DMS153 treated with DMSO at 0.1 percent for 48 hours (cell line): ENCODE data around the gene PSORS1C2.

Experiments
- DNase-seq: peaks from one replicate; lab custom pipeline; 2025; ENCODE audit not compliant: unreplicated experiment; lab: John Stamatoyannopoulos, UW

The PSORS1C2 gene

DNA sequence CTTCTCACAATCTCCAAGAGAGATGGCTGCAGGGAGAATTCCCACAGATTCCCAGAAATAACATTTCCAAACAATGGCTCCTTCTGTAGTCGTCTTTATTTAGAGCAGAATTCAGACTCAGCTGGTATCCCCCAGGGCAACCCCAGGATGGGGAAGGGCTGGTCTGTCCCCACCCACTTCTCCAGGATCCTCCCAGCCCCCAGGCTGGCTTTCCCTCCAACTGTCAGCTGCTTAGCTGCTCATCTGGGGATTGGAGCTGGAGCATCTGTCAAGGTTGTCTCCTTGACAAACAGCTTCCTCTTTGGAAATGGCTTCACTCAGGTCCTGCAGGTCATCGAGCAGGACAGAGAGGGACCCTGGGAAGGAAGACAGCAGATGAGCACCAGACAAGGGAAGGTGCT is 3.5 kb upstream of the PSORS1C2 start:
- no peak for DNase-seq

DNA sequence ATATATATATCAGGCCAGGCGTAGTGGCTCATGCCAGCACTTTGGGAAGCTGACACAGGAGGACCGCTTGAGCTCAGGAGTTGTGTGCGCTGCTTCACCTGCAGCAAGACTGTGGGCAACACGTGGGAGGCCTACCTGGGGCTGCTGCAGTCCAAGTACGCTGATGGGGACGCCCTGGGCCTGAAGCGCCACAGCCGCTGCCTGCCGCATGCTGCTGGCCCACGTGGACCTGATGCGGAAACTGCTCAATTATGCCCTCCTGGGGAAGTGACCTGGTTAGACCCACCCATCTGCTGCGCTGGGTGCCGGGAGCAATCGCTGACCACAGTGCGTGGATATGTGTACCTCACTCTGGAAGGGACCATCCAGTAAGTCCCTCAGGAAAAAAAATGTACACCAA is 1.8 kb upstream of the PSORS1C2 start:
- no peak for DNase-seq

DNA sequence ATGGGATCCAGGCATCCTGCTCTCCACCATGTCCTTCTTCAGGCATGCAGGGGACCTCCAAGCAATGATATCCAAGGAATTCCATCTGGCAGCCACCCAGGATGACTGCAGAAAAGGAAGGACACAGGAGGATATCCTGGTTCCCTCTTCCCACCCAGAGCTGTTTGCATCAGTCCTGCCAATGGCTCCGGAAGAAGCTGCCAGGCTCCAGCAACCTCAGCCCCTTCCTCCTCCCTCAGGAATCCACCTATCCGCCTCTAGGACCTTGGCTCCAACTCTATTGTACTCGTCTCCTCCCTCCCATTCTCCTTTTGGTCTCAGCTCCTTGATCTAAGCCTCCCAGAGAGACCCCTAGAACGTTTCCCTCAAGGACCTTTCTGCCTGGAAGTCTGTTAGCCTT is 733 bp upstream of the PSORS1C2 start:
- DNase-seq, result no peak

DNA sequence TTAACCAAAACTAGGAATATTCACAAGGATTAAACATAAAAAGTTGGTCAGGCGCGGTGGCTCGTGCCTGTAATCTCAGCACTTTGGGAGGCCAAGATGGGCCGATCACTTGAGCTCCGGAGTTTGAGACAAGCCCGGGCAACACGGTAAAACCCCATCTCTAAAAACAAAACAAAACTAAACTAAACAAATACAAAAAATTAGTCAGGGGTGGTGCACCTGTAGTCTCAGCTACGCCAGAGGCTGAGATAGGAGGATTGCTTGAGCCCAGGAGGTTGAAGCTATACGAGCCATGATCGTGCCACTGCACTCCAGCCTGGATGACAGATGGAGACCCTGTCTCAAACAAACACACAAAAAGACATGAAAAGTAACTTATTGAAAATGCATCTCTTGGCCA is 3.2 kb downstream of the PSORS1C2 start:
- no peak for DNase-seq

DNA sequence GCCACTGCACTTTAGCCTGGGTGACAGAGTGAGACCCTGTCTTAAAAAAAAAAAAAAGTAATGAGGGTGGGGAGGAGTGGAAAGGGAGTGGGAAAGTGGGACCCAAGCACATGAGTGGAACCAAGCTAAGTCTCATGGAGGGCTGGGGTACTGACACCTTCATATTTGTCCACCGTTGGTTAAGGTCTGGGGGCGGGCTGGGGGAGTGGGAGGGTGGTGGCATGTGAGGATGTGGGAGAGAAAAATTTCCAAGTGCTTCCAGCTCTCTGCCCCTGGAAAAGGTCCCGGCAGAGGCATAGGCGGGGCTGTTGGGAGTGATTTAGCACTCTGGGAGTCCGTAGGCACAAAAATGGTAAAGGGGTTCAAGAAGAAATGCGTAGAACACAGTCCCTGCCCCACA is 6.1 kb downstream of the PSORS1C2 start:
- DNase-seq, result no peak

DNA sequence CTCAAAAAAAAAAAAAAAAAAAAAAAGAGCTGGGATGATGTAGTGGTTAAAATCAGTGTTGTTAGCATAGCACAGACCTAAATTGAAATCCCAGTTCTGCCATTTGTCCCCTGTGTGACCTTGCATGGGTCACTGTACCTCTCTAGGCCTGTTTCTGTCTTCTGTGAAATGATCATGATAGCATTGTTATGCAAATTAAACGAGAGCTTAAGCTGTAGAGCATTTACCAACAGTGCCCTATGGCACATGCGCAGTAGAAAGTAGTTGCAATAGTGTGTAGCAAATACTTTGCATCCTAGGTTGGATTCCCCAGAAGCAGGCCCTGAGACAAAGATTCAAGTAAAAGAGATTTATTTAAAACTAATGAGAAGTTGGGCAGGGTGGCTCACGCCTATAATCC is 7.3 kb downstream of the PSORS1C2 start:
- no peak for DNase-seq

DNA sequence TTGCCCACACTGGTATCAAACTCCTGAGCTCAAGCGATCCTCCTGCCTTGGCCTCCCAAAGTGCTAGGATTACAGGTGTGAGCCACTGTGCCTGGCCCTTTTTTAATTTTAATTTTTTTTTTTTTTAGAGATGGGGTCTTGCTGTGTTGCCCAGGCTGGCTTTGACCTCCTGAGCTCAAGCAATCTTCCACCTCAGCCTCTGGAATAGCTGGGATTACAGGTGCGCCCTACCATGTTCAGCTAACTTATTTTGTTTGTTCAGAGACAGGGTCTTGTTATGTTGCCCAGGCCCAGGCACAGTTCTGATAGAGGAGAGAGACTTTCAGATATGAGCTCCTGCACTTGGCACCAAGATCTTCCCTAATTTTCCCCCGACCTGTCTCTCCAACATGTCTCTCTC is 8.1 kb downstream of the PSORS1C2 start:
- no peak for DNase-seq

DNA sequence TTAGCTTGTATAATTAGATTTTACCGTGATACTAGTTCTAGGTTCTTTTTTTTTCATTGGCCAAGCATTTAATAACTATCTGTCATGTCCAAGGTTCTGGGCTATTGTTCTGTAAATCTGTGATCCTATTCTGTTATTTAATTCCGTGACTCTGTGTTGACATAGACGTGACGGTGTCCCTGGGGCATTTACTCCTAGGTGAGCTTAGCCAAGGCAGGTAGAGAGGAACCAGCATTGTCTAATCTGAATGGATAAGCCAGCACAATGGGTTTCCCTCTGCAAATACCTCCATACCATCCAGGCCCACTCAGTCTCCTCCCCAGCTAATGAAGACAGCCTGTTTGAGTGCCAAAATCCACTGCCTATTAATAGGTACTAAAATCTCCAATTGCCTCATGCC is 9.7 kb downstream of the PSORS1C2 start:
- no peak for DNase-seq

DNA sequence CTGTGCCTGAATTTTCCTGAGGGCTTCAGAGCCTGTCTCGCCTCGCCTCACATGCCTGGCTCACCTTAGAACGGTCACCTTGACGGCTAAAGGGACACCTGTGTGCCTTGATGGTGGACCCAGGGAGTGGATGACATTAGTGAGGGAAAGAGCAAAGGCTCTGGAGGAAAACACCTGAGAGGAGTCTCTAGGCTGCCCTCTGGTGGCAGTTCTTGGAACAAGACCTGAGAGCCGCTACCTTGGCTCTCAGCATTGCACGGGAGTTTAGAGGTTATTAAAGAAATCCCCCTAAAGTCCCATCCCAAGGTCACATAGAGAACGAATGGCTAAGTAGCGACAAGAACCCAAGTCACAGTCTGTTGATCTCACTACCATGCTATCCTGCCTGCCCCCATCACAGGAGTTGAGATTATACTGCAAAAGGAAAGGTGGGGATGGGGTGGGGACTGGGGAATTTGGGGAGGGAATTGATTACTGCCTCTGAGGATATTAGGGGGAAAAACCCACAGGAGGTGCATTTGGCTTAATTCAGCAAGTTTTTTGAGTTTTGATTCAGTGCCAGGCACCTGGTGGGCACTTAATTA is 10.7 kb downstream of the PSORS1C2 start:
- peak; percentile 48 for DNase-seq

DNA sequence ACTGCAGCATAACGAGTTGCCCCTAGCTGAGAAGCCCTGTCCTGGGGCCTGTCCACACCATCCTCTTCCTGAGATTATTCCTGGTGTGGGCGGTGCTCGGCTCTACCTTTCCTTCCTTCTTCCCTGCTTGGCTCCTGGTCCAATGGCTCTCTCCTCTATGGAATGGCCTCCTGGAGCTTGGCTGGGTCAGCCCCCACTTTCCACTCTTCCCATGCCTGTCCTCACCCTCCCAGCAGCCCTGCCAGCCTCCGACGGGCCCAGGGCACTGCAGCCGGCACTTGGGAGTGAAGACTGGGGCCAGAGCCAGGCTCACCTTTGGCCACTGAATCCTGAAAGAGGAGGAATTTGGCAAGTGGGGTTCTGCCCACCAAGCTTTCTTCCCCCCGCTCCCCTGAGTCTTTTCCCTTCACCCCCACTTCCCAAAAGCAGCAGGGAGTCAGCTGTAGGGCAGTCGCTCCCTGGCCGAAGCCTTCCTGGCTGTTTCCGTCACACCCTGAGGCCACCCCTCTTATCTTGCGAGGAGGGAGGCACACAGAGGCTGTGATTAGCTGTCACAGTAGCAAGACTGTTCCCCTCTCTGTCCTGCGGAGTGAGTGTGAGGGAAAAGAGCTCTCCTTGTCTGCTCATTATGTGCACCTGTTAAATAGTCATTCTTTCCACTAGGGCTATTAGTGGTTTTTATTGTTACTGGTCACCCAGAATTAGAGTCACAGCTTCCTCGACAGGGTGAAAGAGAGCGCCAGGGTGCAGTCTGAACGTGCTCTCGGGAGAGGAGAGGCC is 12.3 kb downstream of the PSORS1C2 start:
- DNase-seq, result no peak

DNA sequence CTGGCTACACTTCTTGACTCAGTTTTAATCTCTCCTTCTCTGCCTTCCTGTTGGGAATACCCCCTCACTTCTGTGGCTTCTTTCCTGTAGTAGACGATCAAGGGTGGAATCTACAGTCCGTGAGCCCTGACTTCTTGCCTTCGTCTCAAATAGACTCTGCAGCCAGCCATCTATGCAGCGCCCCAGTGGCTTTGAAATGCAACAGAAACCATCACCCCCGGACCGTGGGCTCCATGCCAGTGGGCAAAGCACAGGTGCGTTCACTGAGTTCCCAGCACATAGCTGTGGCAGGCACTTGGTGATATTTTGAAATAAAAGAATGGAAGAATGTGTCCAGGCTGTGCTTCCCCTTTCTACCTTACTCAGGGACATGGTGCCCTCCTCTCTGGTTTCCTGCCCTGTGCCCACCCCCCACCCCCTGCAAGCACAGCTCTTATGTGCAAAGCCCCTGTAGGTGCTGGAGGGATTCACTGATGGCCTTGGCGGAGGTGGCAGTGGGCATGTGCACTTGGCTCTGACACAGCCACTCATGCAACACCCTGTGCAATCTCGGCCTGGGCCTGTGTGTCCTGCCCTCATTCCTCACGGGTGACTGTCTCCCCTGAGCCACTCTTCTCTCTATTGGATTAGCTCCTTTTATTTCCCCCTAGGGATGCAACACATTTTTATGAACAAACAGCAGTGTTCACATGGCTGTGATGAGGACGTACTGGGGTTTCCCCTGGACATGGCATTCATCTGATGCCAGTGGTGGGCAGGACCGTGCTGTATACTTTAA is 13.1 kb downstream of the PSORS1C2 start:
- no peak for DNase-seq

DNA sequence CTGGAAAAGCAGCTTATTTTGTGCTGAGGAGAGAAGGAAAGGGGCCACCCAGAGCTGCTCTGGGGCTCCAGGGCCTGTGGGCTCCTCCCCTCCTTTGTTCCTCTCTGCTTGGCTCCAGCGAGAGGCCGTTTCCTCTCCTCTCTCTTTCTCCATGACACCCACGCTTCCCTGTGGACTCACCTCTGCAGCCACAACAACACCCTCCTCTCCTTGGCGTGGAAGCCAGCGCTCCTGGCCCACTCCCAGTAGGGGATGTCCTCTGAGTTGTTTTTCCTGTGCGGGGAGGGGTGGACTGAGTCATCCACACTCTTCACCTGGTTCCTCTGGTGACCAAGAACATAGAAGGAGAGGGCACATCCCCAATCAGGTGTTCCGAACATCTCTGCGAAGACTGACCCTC is 13.7 kb downstream of the PSORS1C2 start:
- DNase-seq, result no peak

DNA sequence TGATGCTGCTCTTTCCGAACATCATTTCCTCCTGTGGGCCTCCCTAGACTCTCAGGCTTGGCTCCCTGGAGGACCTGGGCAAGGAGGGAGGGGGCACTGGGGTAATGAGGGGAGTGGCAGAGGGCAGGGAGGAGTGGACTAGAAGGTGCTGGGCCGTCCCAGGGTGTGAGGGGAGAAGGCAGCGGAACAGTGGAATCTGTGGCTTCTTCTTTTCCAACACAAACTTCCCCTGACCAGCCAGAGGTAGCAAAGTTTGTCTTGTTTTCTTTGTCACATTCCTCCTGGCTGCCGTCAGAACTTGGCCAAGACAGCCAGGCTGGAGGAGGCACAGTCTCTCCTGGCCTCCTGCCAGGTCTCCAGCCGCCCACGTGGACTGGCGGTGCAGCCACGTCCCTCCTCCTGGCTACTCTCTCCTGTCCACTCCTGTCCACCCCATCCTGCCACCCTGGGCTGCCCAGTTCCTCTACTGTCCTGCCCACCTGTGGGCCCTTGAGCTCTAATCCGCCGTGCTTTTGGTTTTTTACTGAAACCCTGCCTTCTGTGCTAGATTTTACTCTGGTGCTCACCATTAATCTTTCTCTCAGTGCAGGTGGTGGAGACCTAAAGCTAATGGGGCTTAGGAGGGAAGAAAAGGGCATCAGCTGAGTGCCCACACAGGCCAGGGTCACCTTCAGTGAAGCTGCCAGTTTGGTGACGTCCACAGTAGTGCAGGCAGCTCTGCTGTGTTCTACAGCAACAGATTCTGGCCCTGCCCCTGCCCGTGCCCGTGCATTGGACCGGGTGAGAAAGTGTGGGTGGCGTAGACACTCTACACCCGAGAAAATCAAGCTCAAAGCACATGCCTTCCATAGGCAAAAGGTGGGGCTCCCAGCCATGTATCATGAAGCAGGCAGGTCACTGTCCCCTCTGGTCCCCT is 15.8 kb downstream of the PSORS1C2 start:
- no peak for DNase-seq

DNA sequence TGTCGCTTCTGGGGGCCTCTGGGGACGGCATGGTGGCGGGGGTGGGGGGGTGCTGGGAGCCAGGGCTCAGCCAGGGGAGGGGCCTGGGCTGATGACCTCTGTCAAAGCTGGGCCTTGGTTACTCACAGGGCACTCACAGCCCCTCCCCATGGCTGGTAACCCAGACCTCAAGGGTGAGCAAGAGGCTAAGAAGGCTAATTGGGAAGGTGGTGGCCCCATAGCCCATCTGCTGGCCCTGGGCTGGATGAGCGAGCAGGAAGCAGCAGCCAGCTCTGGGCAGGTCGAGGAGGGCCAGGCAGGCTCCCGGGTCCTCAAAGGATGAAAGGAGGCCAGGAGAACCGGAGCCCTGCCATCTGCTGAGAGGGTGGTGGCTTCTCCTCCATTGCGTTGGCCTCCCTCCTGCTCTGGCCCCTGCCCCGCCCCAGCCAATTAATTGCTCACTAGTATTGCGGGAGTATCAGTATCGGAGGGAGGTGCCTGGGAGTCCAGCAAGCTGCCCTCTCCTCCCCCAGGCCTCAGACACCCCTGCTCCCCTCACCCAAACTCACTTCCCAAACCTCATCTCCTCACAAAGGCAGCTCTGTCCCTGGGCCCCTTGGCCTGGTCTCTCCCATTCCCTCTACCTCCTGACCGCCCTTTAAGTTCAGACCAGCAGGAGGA is 17.6 kb downstream of the PSORS1C2 start:
- DNase-seq, result no peak

DNA sequence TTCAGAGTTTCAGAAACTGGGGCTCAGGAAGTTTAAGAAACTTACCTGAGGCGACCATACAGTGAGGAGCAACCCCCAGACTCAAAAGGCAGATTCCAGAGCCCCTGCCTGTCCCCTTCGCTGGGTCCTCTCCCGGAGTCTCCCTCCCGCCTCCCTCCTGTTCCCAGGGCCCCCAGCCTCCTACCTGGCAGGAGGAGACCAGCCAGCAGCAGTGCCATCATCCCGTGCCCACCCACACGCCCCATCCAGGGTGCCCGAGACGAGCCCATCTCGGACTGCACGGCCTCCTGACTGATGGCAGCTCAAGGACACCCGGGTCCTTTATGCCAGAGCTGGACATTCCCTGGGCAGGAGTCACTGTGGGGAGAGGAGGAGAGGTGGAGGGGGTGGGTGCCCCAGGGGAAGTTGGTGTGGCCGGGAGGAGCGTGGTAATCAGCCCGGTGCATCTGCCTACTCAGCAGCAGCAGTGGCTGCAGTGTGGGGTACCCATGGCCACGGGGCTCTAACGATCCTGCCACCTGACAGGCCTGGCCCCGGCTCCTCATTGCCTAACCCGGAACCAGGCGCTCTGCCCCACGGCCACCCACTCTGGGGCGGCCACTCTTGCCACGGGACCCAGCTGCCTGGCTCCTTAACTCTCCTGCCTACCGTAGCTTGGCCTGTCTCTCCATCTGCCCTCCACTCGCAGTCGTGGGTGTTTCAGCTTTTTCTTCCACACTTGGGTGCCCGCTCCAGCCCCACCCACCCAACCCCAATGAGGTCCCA is 18.5 kb downstream of the PSORS1C2 start, which contains the start of gene CDSN:
Gene CDSN (minus strand): TSS at position 296 of the 765 bp plus-strand sequence. CDS start 27 bp downstream, at position 269.
- no peak for DNase-seq

DNA sequence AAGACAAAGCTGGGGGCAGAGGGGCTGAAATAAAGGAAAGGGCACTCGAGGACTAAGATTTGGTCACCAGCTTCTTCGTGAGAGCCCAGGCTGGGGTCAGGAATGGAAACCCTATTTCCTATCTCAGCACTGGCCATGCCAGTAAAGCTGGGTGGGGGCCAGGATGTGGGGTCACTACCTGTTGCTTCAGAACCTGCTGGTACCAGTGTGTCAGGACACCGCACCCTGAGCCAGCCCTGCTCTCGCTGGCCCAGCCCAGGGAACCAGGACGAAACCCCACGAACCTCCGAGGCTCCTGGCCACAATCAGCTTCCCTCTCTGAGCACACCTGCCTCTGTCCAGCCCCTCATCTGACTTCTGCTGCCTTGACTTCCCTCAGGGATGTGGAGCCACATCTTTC is 20.7 kb downstream of the PSORS1C2 start:
- DNase-seq, result no peak

DNA sequence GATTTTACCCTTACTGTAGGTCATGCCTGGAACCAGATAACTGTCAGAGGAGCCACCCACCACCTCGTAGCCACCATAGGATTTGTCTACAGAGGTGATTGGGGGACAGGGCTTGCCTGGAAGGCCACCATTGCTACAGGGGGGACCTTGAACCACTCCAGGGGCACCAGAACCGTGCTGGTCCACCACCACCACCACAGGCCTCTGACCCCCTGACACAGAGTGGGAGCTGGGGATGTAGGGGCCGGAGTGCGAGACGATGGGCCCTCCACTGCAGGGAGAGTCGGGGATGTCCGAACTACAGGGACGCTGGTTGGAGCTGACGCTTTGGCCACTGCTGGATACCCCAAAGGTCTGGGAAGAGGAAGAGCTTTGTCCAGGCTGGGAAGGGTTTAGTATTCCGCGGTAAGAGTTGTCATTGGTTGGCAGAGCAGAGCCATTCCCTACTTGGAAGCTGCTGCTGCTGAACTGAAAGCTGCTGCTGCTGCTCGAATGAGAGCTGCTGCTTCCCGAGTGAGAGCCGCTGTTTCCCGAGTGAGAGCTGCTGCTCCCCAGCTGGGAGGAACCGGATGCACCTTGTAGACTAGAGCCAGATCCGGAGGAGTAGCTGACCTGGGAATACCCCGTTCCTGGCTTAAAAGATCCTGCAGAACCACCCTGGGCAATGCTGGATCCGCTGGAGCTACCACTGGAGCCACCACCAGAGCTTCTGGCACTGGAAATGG is 22.0 kb downstream of the PSORS1C2 start:
- DNase-seq, result no peak

DNA sequence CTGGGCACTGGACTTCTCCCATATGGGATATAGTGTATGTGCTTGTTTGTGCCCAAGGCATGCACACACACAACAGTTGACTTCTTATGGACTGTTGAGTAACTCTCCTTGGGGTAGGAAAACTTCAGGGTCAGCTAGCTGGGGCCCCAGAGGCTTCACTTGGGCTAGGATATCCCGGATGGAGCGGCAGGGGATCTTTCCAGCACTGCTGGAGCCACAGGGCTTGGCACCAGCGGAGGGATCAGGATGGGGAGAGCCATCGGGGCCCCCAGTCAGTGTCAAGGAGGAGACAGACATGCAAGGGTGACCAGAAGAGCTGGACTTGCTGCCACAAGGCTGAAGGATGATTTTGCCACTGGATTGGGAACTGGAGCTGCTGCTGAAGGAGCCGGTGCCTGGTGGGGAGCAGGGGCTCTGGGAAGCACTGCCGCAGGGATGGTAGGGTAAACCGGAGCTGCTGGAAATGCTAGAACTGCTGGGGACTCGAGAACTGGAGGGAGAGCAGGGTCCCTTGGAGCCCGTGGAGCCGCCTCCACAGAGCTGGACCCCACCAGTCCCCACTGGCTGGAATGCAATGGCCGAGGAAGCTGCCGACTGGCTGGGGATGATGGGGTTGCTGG is 22.8 kb downstream of the PSORS1C2 start:
- DNase-seq, result no peak
